A549 (cell line): ENCODE measurements around the gene HS6ST2. TPM values are rescaled to one million over a fixed set of nuclear protein-coding genes. Genes with fewer than 3 reads are reported as not detected.

Experiments
- ATAC-seq, 2 experiments: fragments of 200-7000 bp in 1 of 2; fragments of >200 bp in 1 of 2; cut with Nextera tagmentation in 1 of 2; cut with Tn5 transposase in 1 of 2; 3 replicates each; pipeline versions ENCODE4 v1.8.0 to v1.9.1; 2018 to 2020; ENCODE audit warnings: mild to moderate bottlenecking in 1 of 2, moderate library complexity in 1 of 2
- CTCF ChIA-PET: fragments of 300-600 bp; sonication (Branson Sonifier 250); formaldehyde crosslinking; extraction: SDS; loops from one replicate; lab custom pipeline; 2021; ENCODE audit warnings: antibody characterized with exemption, inconsistent platforms; lab: Yijun Ruan, JAX
- POLR2A ChIA-PET: fragments of 350-600 bp; formaldehyde crosslinking; extraction: SDS; loops from one replicate; lab custom pipeline; 2021; ENCODE audit warnings: antibody characterized with exemption, inconsistent platforms; lab: Yijun Ruan, JAX
- DNase-seq, 2 experiments: peaks; one replicate each; pipeline versions ENCODE4 v3.0.0 to v3.0.0-alpha.2; 2011 to 2016; ENCODE audit warnings: low read depth in 1 of 2, low spot score in 1 of 2
- FAIRE-seq: peaks from 2 replicates; lab custom pipeline; 2011; peaks lifted over from hg19 to GRCh38; lab: Jason Lieb, UNC
- H3K27ac ChIP-seq, 2 experiments: fragments of >200 bp; sonication (Bioruptor Twin); formaldehyde crosslinking; 3 replicates each; pipeline ENCODE4 v1.5.1; 2016 to 2017
- H3K4me1 ChIP-seq: fragments of >200 bp; sonication (Bioruptor Twin); formaldehyde crosslinking; 3 replicates; pipeline ENCODE4 v1.6.1; 2016
- H3K4me2 ChIP-seq: fragments of >200 bp; sonication (Bioruptor Twin); formaldehyde crosslinking; 3 replicates; pipeline ENCODE4 v1.6.1; 2016
- H3K4me3 ChIP-seq: fragments of >200 bp; sonication (Bioruptor Twin); formaldehyde crosslinking; 3 replicates; pipeline ENCODE4 v1.5.1; 2016
- H3K9me3 ChIP-seq: fragments of >200 bp; sonication (Bioruptor Twin); formaldehyde crosslinking; 3 replicates; pipeline ENCODE4 v1.6.1; 2016
- CBX2 ChIP-seq: fragments of 200-600 bp; sonication (generic); IDR thresholded peaks from 2 replicates; pipeline ENCODE4 v1.6.1; 2016; ENCODE audit warnings: low read depth, mild to moderate bottlenecking, borderline replicate concordance
- CHD2 ChIP-seq: fragments of 150-350 bp; IDR thresholded peaks from 2 replicates; pipeline ENCODE4 v1.6.1; 2014; ENCODE audit warnings: low read length; ENCODE audit not compliant: partially characterized antibody
- ESRRA ChIP-seq: fragments of 150-350 bp; IDR thresholded peaks from 2 replicates; pipeline ENCODE4 v1.6.1; 2014; ENCODE audit warnings: mild to moderate bottlenecking, low read length, borderline replicate concordance
- FOSL2 ChIP-seq, 2 experiments: fragments of 450-650 bp in 1 of 2; fragments of >200 bp in 1 of 2; sonication (Bioruptor Twin) in 1 of 2; formaldehyde crosslinking; IDR thresholded peaks; 2 replicates each; pipeline versions ENCODE4 v1.5.0 to v1.6.1; 2016 to 2020; ENCODE audit warnings: mild to moderate bottlenecking in 1 of 2, moderate library complexity in 1 of 2
- FOXS1 ChIP-seq: fragments of 250-450 bp; sonication (Bioruptor Pico); IDR thresholded peaks from 2 replicates; pipeline ENCODE4 v1.5.0; 2020; ENCODE audit warnings: mild to moderate bottlenecking, moderate library complexity
- HOXA7 ChIP-seq: fragments of 250-450 bp; sonication (Bioruptor Pico); IDR thresholded peaks from 2 replicates; pipeline ENCODE4 v1.5.0; 2020; ENCODE audit warnings: mild to moderate bottlenecking, moderate library complexity
- KDM1A ChIP-seq: fragments of 200-600 bp; sonication (generic); IDR thresholded peaks from 2 replicates; pipeline ENCODE4 v1.6.1; 2016; ENCODE audit warnings: low read depth, mild to moderate bottlenecking
- KDM5A ChIP-seq: fragments of 200-600 bp; sonication (generic); IDR thresholded peaks from 2 replicates; pipeline ENCODE4 v1.6.1; 2016; ENCODE audit warnings: antibody characterized with exemption, mild to moderate bottlenecking
- MAFK ChIP-seq: fragments of 450-650 bp; IDR thresholded peaks from 2 replicates; pipeline ENCODE4 v1.6.1; 2014; ENCODE audit not compliant: partially characterized antibody
- MAZ ChIP-seq: fragments of 150-350 bp; IDR thresholded peaks from 2 replicates; pipeline ENCODE4 v1.6.1; 2014; ENCODE audit warnings: antibody characterized with exemption, low read depth, low read length, borderline replicate concordance
- NR3C1 ChIP-seq: fragments of >200 bp; sonication (Bioruptor Twin); formaldehyde crosslinking; IDR thresholded peaks from 3 replicates; pipeline ENCODE4 v1.6.1; 2017
- PHF8 ChIP-seq: fragments of 200-600 bp; sonication (generic); IDR thresholded peaks from 2 replicates; pipeline ENCODE4 v1.6.1; 2016; ENCODE audit warnings: low read depth, mild to moderate bottlenecking, antibody characterized with exemption, moderate library complexity, borderline replicate concordance
- POLR2A ChIP-seq: IDR thresholded peaks from 2 replicates; pipeline ENCODE4 v1.6.1; 2012; ENCODE audit warnings: mild to moderate bottlenecking, low read length
- REST ChIP-seq: fragments of 200-600 bp; sonication (generic); IDR thresholded peaks from 2 replicates; pipeline ENCODE4 v1.6.1; 2016; ENCODE audit warnings: antibody characterized with exemption, mild to moderate bottlenecking, moderate library complexity
- RFX5 ChIP-seq: fragments of 450-650 bp; IDR thresholded peaks from 2 replicates; pipeline ENCODE4 v1.7.1; 2014; ENCODE audit warnings: antibody characterized with exemption, mild to moderate bottlenecking, moderate library complexity
- RNF2 ChIP-seq: fragments of 200-600 bp; sonication (generic); IDR thresholded peaks from 2 replicates; pipeline ENCODE4 v1.6.1; 2016; ENCODE audit warnings: low read depth, mild to moderate bottlenecking, antibody characterized with exemption, moderate library complexity, borderline replicate concordance
- SREBF2 ChIP-seq: fragments of 450-650 bp; IDR thresholded peaks from 2 replicates; pipeline ENCODE4 v1.6.1; 2014; ENCODE audit warnings: mild to moderate bottlenecking, moderate library complexity
- ZC3H11A ChIP-seq: fragments of 450-650 bp; IDR thresholded peaks from 2 replicates; pipeline ENCODE4 v1.6.1; 2014; ENCODE audit warnings: antibody characterized with exemption, mild to moderate bottlenecking
- WGBS: methylation state at CpG from one replicate; pipeline ENCODE4 v1.1.6; 2017; ENCODE audit errors: missing lambda C conversion rate; 5-methylcytosine and 5-hydroxymethylcytosine counted together
- polyA plus RNA-seq, 4 experiments: library from polyadenylated mRNA; depleted of rRNA in 3 of 4; stranded (reverse); fragments of >200 nt; fragmentation: RNase III in 1 of 4; extraction: RNeasy Plus Mini Kit Qiagen cat#74134 plus additional on column Dnase treatment in 1 of 4; gene quantifications; 2 replicates in 3 of 4; 3 replicates in 1 of 4; pipeline ENCODE4 v1.2.3, GENCODE V29; 2011 to 2017
- TF ChIP-seq, protein P1 (sequence below): fragments of >200 bp; sonication (Bioruptor Twin); formaldehyde crosslinking; IDR thresholded peaks from 3 replicates; pipeline ENCODE4 v1.6.1; 2016

HS6ST2 gene
- polyA plus RNA-seq, 2 of the 4 experiments (the other 2 are of a cell fraction) = 0.01 to 0.04 TPM

DNA sequence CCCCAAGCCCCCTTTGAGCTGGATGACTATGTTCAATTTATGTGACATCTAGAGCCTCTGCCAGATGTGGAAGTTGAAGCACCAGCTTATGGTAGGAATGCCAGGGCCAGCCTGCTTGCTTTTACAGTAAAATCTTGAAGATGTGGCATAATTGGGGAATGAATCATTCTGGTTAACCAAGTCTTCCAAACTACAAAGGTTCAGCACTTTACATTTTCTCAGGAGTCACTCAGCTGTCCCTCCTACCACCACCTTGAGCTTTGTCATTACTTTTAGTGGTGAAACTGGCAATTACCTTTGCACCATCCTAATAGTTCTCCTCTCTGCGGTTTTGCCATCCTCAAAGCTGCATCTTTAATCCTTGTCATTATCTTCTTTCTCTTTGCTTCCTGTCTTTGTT lies 172.2 kb downstream of the HS6ST2 start (continued):
- TF ChIP-seq, protein P1, sequence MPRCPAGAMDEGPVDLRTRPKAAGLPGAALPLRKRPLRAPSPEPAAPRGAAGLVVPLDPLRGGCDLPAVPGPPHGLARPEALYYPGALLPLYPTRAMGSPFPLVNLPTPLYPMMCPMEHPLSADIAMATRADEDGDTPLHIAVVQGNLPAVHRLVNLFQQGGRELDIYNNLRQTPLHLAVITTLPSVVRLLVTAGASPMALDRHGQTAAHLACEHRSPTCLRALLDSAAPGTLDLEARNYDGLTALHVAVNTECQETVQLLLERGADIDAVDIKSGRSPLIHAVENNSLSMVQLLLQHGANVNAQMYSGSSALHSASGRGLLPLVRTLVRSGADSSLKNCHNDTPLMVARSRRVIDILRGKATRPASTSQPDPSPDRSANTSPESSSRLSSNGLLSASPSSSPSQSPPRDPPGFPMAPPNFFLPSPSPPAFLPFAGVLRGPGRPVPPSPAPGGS = no peak
- TF ChIP-seq CHD2 = no peak

DNA sequence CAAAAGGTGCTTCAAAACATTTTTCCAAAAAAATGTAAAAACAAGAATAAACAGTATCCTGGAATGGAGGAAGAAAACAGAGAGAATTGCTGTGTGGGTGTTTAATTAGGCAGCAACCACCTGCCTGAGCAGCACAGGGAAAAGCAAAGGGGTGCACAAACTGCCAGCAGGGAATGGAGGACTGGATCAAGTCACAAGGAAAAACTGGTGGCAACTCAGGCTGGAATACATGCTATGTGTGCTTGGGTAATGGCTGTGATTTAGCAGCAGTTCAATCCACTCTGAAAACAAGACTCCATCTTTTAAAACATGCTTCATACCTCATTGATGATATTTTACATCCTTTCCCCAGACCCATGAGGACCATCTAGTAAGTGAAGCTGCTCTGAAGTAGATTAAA lies 179.5 kb downstream of the HS6ST2 start:
- no peak for TF ChIP-seq MAFK
- TF ChIP-seq ZC3H11A = no peak
- no peak for TF ChIP-seq SREBF2
- no peak for TF ChIP-seq CBX2
- TF ChIP-seq RNF2 = no peak
- TF ChIP-seq ESRRA = no peak
- no peak for TF ChIP-seq HOXA7 (CRISPR knock-in tag)
- no peak for TF ChIP-seq NR3C1
- no peak for TF ChIP-seq MAZ
- TF ChIP-seq POLR2A = no peak
- Histone ChIP-seq H3K4me2 (no peak overlapping the region), H3K9me3 (no peaks in the 10 kb centered on the region), H3K4me1 (no peaks in the 10 kb centered on the region), H3K4me3 (no peak overlapping the region), H3K27ac (no peak overlapping the region)
- no peak for ATAC-seq
- no peak for FAIRE-seq
- no peak for DNase-seq
- CTCF ChIA-PET = no interaction called here
- POLR2A ChIA-PET = no interaction called here

DNA sequence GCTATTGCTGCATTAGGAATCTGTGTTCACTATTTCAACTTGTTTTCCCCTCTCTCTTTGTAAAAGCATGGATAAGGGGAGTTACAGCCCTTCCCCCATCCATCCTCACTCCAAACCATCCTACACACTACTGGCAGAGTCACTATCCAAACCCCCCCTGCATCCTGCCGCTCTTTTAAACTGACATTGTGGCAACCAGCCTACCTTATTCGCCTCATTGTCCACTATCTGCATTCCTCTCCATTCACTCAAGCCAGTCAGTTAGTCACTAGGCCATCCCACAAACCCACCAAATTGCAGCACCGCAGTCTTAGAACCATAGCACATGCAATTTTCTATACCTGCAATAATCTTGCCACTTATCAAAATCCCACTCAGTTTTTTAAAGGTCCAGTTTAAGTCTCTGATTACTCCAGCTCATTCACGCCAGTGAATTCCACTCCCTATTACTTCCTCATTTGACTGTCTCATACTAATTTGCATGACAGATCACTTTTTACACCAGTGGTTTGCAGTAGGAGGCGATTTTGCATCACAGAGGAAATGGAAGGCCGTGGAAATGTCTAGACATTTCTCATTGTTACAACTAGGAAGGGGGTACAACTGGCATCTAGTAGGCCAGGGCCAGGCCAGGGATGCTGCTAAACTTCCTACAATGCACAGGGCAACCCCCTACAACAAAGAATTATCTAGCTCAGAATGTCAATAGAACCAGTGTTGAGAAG lies 181.8 kb downstream of the HS6ST2 start:
- no peak for FAIRE-seq
- Histone ChIP-seq H3K4me3 (no peak overlapping the region), H3K4me1 (no peaks in the 10 kb centered on the region), H3K9me3 (no peaks in the 10 kb centered on the region), H3K4me2 (no peak overlapping the region), H3K27ac (no peak overlapping the region)
- DNase-seq = no peak
- TF ChIP-seq MAFK (no peak), REST (no peak), POLR2A (no peak), SREBF2 (no peak), FOXS1 (CRISPR knock-in tag) (no peak), CHD2 (no peak), KDM5A (no peak), KDM1A (no peak), PHF8 (no peak), RFX5 (no peak), FOSL2 (IDR thresholded peaks at IDR 0.05) (no peak), FOSL2 (CRISPR knock-in tag; IDR thresholded peaks at IDR 0.05) (no peak), NR3C1 (no peak)
- TF ChIP-seq, protein P1 = no peak
- no peak for ATAC-seq
- CTCF ChIA-PET = no interaction called here
- POLR2A ChIA-PET = no interaction called here
- 58% methylated on average over 6 of the region's 6 CpGs for WGBS
